ENCODE data around the gene IQUB.
"Not testable (repeated sequence)": the region's sequence is repeated elsewhere in the genome, so short reads cannot be mapped to it uniquely, and the experiment has no call there.

The IQUB gene

DNA sequence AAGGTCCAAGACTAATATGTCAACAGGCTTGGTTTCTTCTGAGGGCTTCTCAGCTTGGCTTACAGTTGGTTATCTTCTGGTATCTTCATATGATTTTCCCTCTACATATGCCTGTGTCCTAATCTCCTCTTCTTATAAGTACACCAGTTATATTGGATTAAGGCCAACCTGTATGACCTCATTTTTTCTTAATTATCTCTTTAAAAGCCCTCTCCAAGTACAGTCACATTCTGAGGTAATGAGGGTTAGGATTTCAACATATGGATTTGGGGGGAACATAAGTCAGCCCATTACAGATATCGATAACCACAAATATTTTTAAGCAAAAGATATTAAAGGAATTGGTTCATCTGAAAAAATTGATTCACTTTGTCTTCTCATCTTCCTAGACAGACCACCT, 49.2 kb downstream of the IQUB start:
- DNase-seq = no peak

DNA sequence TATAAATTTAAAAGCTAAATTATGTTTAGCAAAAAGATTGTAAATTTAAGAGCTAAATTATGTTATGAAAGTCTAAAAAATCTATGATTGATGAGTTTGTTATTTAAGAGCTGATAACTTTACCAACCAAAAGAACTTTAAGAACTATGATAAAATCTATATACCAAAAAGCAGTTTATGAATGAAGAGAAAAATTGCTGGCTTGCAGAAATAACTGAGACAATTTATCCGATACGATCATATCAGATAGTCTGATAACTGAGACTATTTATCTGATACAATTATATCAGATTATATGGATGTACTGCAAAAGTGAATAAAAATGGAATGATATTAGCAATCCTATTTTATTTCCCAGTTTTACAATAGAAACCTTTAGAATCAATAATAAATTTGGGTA, 50.2 kb downstream of the IQUB start:
- DNase-seq = no peak

- DNase-seq = no peak
Measured at GRCh38 chr7:123480107-123480506, 54.3 kb downstream of the IQUB start.

- DNase-seq = not testable (repeated sequence)
Measured at GRCh38 chr7:123478056-123478455, 56.3 kb downstream of the IQUB start.

DNA sequence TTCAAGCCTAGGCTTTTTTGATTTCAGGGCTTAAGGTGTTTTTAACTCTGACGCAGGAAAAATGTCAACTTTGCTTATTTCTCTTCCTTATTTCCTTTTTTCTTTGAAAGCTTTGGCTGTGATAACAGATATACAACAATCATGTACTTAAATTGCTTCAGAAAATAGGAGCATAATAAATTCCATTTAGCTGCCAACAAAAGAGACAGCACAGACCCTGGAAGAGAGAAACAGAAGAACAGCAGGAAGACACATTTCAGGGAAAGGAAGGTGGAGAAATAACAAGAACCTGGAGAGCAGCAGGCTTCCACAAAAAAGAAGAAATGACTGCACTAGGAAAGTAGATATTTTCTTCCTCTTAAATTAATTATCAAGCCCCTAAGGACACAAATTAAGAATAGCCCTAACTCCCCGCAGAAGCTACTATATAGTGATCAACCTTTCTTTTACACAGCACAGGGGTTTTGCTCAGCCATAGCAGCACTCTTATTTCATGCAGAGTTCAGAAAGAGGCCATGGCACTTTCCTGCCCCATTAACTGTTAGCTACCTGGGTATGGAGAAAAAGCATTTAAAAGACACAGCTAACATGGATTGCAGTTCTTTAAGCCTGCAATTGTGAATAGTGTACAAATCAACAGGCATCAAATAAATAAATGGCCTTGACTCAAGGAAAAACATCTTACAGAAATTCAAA, 61.5 kb downstream of the IQUB start:
- no peak for DNase-seq

DNA sequence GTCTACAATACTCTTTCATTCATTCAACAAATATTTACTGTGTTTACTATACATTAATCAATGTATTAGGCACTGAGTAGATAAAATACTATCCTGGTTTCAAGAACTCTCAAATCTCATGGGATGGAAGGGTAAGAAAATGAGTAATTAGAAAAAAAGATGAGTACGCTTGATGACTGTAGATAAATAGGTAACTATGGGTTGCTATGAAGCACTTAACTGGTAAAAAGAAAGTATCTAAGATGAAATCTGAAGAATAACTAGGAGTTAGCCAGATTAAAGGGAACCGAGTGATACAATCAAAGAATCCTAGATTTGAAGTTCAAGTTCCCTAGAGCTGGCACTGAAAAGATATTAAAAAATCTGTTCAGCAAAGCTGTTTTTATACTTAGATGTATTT, 62.1 kb downstream of the IQUB start:
- DNase-seq = no peak

DNA sequence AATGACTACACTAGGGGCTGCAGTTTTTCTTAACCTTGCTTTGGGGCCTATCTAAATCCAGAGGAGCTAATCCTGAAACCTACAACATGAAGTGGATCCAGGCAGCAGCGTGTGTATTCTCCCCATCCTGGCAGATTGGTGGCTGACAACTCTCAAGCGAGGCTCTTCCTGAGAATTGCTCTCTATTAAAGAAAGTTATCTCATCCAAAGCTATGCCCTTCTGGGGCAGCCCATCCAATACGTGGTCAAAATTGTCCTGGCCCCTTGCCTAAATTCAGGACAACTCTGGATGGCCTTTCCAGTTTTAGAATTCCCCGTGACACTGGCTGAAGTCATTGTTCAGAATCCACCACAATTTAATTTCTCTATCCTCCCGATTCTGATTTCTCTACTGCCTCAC, 66.1 kb downstream of the IQUB start:
- DNase-seq = no peak

DNA sequence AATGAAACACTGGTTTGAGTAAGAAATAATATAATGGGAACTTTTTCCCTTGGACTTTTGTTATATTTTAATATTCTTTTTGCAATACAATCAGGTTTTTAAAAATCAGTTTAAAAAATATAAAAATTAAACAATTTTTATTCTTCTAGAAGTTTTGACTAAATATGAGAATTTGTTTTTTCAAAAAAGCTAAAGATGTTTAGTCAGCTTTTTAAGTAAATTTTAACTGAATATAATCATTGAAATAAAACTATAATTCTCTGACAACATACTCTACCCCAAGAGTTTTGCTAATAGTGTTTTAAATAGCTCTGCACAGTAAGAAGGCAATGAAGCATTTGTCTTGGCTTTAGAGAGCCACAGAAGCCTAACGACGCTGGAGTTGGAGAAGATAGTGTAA, 70.5 kb downstream of the IQUB start:
- DNase-seq = no peak

DNA sequence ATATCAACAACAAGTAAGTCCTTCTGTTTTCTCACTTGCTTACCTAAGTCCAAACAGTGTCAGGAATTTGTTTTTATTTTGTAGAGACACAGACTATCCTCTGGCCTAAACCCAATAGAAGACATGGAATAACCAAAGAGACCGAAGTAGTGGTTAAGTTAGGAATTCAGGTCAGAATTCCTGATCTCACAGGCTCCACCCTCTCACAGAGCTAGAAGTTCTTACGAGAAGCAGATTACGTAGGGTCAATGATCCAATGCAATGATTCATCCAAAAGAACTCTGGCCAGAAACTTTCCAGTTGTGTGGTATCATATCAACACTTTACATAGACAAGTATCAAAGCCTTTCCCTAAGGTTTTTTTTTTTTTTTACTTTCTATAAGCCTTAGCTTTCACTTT, 73.8 kb downstream of the IQUB start:
- DNase-seq = no peak

DNA sequence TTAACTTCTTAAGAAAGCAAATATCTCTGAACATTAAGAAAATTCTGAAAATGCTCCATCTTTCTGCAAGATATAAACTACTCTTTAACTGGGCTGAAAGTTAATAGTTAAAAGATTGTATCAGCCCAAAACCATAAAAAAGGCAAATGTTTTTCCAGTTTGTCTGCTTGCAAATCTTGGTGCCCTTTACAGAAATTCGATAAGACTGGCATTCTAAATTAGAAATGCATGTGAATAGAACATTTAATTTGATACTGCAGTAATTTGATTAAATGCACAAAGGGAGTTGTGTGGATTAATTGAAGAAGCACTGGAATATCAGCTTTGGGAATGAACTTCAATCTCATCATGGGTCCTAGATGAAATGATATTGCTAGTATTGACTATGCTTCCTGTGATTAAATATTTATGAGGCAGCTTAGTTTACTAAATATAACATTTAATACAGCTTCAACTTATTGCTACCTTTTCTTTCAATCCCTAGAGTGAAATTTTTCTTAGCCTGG, 78.4 kb downstream of the IQUB start:
- DNase-seq = no peak

GRCh38 chr7:123440101-123440548, 94.3 kb downstream of the IQUB start:
- DNase-seq = no peak

DNA sequence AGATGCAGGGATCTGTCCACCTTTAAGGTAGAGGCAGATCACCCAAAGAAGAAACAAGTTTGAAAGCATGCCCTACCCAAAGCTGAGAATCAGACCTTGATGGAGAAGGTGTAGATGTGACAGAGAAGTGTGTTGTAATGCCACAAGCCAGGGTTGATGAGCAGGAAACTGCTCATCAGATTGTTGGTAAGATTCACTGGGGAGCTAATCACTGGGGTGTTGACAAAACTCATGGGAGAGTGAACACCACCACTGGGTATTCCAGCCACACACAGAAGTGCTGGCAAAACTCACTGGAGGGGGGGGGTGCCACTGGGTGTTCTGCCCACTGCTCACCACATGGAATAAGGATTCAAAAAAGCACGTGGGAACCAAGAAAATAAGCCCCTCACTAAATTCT, 95.2 kb downstream of the IQUB start:
- no peak for DNase-seq

DNA sequence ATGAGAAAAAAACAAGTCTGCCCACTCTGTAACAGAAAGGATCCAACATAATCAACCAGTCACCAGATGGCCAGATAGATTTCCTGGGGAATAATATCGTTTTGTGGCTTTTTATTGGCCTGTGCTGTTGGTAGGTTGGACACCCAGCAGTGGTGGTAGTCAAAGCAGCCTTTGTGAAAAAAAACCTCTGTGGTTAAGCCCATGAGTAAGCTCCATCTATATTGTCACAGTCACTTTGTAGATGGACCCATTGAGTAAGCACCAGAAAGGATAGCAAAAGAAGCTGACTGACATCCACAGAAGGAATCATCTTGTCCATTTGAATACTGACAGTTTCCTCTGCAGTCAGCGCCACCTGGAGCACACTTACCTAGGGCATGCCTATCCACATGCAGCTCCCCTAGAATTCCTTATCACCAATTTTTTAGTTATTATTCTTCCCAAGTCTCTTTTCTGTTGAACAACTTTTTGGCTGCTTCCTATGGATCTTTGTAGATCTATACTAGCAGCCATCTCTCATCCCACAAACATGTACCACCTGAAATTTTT, 96.9 kb downstream of the IQUB start:
- no peak for DNase-seq

GRCh38 chr7:123435080-123435700, 99.2 kb downstream of the IQUB start:
- DNase-seq = no peak

GRCh38 chr7:123433665-123434064, 100.7 kb downstream of the IQUB start:
- no peak for DNase-seq

- peak; percentile 10 for DNase-seq
Measured at GRCh38 chr7:123432601-123433000, 101.8 kb downstream of the IQUB start.

- DNase-seq = no peak
Measured at GRCh38 chr7:123431075-123431614, 103.2 kb downstream of the IQUB start.

- no peak for DNase-seq
Measured at GRCh38 chr7:123425246-123425645, 109.1 kb downstream of the IQUB start.

- DNase-seq = no peak
Measured at GRCh38 chr7:123424463-123424862, 109.9 kb downstream of the IQUB start.

DNA sequence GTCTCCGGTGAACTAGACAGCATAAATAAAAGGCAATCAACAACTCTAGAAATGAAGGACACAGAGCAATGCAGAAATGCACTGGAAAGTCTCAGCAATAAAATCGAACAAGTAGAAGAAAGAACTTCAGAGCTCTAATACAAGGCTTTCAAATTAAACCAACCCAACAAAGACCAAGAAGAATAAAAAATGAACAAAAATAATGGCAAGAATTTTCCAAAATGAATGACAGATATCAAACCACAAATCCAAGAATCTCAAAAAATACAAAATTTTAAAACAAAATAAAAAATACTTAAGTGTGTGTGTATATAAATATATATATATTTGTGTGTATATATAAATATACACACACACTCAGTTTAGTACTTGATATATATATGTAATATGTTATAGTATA, 110.8 kb downstream of the IQUB start:
- DNase-seq = no peak

DNA sequence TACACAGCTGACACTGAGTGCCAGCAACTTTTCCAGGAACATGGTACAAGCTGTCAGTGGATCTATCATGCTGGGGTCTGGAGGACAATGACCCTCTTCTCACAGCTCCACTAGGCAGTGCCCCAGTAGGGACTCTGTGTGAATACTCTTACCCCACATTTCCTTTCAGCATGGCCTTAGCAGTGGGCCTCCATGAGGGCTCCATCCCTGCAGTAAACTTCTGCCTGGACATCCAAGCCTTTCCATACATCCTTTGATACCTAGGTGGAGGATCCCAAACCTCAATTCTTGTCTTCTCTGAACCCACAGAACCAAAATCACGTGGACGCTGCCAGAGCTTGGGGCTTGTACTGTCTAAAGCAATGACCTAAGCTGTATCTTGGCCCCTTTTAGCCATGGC, 116.8 kb downstream of the IQUB start:
- DNase-seq = no peak

- DNase-seq = no peak
Measured at GRCh38 chr7:123415625-123416024, 118.8 kb downstream of the IQUB start.

- DNase-seq = no peak
Measured at GRCh38 chr7:123410273-123410904, 124.0 kb downstream of the IQUB start.

GRCh38 chr7:123407951-123408350, 126.4 kb downstream of the IQUB start:
- not testable (repeated sequence) for DNase-seq

Data from activated CD4-positive, alpha-beta T cell treated with anti-CD3 and anti-CD28 coated beads, Interleukin-2, amount 50 U/mL, for 16 hours (primary cell).